Muscle of arm (tissue), 12 donors: ENCODE measurements around the gene NME8. TPM values are rescaled to one million over a fixed set of nuclear protein-coding genes. Genes with fewer than 3 reads are reported as not detected.

ENCODE experiments used
- DNase-seq: peaks from one replicate; pipeline ENCODE4 v3.0.0-alpha.2; 2013
- polyA plus RNA-seq, 12 donors: library from polyadenylated mRNA; unstranded; fragments of 120-200 nt; gene quantifications; one replicate each; pipeline ENCODE4 v1.2.1, GENCODE V29; 2013; ENCODE audit not compliant: insufficient read length in 12 of 12

The NME8 gene
- polyA plus RNA-seq, 12 donors, result 0.30 to 0.36 TPM; not detected in 10

GRCh38 chr7:37899712-37900247, 51.4 kb downstream of the NME8 start:
- no peak for DNase-seq

- peak; percentile 57 for DNase-seq
Observed at GRCh38 chr7:37901236-37901827, 52.9 kb downstream of the NME8 start.

GRCh38 chr7:37901890-37902524, 53.6 kb downstream of the NME8 start:
- no peak for DNase-seq

GRCh38 chr7:37908221-37908788, 59.9 kb downstream of the NME8 start:
- DNase-seq, result no peak

- DNase-seq, result no peak
Observed at GRCh38 chr7:37912756-37913155, 64.4 kb downstream of the NME8 start.

- DNase-seq, result peak; percentile 64
Observed at GRCh38 chr7:37915438-37915837, 67.0 kb downstream of the NME8 start.

- peak; percentile 58 for DNase-seq
Observed at GRCh38 chr7:37916017-37916672, 67.7 kb downstream of the NME8 start.

- peak; percentile 92 for DNase-seq
Observed at GRCh38 chr7:37916673-37917660, 68.6 kb downstream of the NME8 start, which contains the start of gene SFRP4. Gene SFRP4, minus strand, starts transcription at chr7:37916817. Its CDS starts 280 bp downstream, at chr7:37916537.

GRCh38 chr7:37918526-37918925, 70.1 kb downstream of the NME8 start:
- DNase-seq, result no peak

- no peak for DNase-seq
Observed at GRCh38 chr7:37920305-37920848, 72.0 kb downstream of the NME8 start, which contains the start of gene EPDR1. Gene EPDR1, plus strand, starts transcription at chr7:37920640. Its CDS starts 300 bp downstream, at chr7:37920940.

- no peak for DNase-seq
Observed at GRCh38 chr7:37920849-37921805, 72.7 kb downstream of the NME8 start.

GRCh38 chr7:37921876-37922275, 73.5 kb downstream of the NME8 start:
- no peak for DNase-seq

GRCh38 chr7:37923996-37924395, 75.6 kb downstream of the NME8 start:
- no peak for DNase-seq

GRCh38 chr7:37924491-37925041, 76.2 kb downstream of the NME8 start:
- DNase-seq, result peak; percentile 83

GRCh38 chr7:37925620-37926019, 77.2 kb downstream of the NME8 start:
- DNase-seq, result no peak

GRCh38 chr7:37927773-37928444, 79.5 kb downstream of the NME8 start:
- DNase-seq, result no peak

GRCh38 chr7:37928878-37929277, 80.5 kb downstream of the NME8 start:
- DNase-seq, result no peak

GRCh38 chr7:37930226-37930948, 82.0 kb downstream of the NME8 start:
- no peak for DNase-seq
